HG02798 (cell line): ENCODE data around the gene CYCS.

Experiments
- ATAC-seq: cut with Tn5 transposase; IDR thresholded peaks from one replicate; pipeline ENCODE4 v1.9.1; 2021; ENCODE audit warnings: mild to moderate bottlenecking; ENCODE audit not compliant: unreplicated experiment, poor library complexity

CYCS gene

GRCh38 chr7:25075459-25075858 lies 49.6 kb downstream of the CYCS start:
- no peak for ATAC-seq

GRCh38 chr7:25073451-25073850 lies 51.6 kb downstream of the CYCS start:
- ATAC-seq: no peak
